IPS DF 4.7 (cell line): Measurements from ENCODE around the gene INTS2.
"Not testable (repeated sequence)": the region's sequence is repeated elsewhere in the genome, so short reads cannot be mapped to it uniquely, and the experiment has no call there.

Experiments
- DNase-seq: peaks from one replicate; pipeline ENCODE4 v3.0.0-alpha.2; 2013; ENCODE audit warnings: low spot score; ENCODE audit errors: extremely low read depth

INTS2 gene, protein sequence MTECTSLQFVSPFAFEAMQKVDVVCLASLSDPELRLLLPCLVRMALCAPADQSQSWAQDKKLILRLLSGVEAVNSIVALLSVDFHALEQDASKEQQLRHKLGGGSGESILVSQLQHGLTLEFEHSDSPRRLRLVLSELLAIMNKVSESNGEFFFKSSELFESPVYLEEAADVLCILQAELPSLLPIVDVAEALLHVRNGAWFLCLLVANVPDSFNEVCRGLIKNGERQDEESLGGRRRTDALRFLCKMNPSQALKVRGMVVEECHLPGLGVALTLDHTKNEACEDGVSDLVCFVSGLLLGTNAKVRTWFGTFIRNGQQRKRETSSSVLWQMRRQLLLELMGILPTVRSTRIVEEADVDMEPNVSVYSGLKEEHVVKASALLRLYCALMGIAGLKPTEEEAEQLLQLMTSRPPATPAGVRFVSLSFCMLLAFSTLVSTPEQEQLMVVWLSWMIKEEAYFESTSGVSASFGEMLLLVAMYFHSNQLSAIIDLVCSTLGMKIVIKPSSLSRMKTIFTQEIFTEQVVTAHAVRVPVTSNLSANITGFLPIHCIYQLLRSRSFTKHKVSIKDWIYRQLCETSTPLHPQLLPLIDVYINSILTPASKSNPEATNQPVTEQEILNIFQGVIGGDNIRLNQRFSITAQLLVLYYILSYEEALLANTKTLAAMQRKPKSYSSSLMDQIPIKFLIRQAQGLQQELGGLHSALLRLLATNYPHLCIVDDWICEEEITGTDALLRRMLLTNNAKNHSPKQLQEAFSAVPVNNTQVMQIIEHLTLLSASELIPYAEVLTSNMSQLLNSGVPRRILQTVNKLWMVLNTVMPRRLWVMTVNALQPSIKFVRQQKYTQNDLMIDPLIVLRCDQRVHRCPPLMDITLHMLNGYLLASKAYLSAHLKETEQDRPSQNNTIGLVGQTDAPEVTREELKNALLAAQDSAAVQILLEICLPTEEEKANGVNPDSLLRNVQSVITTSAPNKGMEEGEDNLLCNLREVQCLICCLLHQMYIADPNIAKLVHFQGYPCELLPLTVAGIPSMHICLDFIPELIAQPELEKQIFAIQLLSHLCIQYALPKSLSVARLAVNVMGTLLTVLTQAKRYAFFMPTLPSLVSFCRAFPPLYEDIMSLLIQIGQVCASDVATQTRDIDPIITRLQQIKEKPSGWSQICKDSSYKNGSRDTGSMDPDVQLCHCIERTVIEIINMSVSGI

DNA sequence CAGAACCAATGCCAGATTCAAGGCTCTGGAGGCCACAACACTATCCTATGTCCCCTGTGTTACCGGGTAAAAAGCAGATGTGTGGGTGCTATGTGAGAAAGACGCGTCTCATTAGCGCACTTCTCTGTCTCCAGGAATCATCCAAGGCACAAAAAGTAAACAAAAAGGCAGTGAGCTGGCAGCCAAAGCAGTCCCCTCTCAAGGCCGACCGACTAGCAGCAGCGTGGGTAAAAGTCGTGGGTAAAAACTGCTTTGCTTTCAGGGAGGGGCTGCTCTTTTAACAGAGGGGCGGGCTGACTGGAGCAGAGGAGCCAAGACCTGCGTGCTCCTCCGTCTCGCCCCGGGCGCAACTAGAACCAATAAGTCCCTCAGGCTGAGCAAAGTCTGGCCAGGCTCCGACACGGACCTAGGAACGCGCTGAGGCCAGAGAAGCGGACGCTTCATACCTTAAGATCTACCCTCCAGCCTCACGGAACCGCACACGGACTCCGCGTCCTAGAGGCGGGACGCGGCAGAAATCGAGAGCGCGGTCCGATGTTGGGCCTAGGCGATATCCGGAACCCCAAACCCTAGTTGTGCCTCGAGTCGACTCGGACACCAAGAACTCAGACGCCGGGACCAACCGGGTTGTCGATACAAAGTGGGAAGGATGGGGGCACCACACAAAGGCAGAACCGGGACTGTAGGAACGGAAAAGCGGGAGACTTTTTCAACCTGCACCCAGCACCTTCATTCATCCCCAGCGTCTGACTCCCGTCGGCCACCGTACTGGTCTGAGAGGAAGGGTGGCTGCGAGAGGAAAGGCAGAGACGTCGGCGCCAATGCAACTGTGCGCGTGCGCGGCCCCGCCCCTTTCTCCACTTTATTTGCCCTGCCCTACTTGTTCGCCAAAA, at the start of gene INTS2:
INTS2 (minus strand) TSS at position 775 of the 893 bp plus-strand sequence. CDS start 1,338 bp downstream, outside the sequence.
- DNase-seq = peak; percentile 79

DNA sequence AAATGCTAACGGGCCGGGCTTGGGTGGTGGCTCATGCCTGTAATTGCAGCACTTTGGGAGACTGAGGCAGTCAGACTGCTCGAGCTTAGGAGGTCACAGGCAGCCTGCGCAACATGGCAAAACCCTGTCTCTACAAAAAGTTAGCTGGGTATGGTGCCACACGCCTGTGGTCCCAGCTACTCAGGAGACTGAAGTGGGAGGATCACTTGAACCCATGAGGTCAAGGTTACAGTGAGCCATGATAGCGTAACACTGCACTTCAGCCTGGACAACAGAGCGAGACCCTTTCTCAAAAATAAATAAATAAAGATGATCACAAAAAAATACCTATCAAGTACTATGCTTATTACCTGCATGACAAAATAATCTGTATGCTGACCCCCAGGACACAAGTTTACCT, 46.3 kb upstream of the INTS2 start:
- no peak for DNase-seq

DNA sequence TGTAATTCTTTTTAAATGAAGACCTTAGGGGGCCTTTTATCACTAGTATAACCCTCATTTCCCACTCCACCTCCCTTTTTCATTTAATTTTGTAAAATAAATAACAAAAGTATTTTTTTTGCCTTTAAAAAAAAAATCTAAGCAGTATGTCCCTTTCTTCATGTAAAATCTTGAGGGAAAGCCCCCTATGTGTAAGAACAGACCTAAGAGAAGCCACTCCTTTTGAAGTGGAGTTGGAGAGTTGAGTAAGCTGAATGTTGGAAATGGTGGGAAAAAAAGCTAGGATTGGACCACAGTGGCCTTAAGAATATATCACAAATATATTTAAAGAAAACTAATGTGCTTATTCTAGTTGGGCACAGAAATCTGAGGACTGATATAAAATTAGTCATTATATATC, 44.5 kb upstream of the INTS2 start:
- DNase-seq = no peak

DNA sequence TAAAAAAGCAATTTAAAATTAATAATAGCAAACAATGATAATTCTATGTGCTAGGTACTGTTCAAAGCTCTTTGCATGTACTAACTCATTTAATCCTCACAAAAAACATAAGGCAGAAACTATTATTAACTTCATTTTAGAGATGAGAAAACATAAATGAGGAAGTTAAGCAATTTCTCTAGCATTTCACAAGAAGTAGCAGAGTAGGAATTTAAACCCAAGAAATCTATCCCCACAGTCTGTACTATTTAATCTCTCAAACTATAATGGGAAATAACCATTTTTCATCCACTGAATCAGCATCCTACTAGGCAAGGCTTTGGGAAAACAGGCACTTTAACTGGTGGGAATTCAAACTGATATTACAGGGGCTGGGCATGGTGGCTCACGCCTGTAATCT, 42.2 kb upstream of the INTS2 start:
- DNase-seq = no peak

DNA sequence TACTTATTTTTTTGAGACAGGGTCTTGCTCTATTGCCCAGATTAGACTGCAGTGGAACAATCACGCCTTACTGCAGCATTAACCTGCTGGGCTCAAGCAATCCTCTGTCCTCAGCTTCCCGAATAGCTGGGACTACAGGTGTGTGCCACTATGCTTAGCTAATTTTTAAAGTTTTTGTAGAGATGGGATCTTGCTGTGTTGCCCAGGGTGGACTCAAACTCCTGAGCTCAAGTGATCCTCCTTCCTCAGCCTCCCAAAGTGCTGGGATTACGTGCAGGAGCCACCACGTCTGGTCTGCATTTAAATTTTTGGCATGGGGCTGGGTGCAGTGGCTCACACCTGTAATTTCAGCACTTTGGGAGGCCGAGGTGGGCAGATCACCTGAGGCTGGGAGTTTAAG, 41.0 kb upstream of the INTS2 start:
- DNase-seq = no peak

DNA sequence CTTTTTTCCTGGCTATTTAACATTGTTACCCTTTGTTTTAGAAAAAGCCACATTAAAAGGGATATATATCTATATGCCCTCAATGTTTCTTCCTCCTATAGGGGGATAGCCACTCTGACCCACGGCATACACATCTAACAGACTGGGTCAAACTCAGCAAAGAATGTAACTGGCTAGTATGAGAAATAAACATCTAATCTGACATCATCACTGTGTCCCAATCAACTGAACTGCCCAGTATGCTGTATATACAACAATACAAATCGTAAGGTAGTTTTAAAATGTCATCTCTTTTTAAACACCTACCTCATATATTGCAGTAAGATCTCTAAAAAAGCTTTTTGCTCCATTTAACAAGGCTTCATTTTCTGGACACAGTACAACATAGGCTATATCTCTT, 39.9 kb upstream of the INTS2 start:
- no peak for DNase-seq

DNA sequence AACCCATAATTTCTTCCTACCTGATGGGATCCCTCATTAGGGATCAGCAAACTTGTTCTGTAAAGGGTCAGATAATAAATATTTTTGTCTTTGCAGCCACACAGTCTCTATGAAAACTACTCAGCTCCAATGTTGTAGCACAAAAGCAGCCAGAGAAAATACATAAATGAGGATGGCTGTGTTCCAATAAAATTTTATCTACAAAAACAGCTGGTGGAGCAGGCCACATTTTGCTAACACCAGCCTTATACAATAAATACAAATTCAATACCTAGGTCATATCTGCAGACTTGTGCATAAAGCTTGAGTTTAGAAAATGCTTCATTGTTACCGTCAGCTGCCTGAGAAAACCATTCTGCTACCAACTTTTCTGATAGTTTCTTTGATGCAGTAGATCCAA, 38.4 kb upstream of the INTS2 start:
- DNase-seq = no peak

DNA sequence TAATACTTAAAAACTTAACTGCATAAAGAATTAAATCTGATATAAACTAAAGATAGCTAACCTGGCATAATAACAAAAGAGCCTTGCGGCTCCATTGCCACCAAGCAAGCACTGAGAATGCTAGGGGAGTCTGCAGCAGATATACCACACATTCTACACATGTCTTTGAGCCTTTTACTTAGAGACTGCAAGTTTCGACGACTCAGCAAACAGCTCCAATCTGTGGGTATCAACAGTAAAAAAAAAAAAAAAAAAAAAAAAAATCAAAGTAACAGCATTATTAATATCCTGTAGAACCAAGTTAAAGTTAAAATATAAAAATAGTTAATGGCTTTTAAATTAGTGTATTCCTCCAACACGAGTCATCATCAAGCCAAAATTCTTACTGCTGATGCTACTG, 27.8 kb upstream of the INTS2 start:
- no peak for DNase-seq

DNA sequence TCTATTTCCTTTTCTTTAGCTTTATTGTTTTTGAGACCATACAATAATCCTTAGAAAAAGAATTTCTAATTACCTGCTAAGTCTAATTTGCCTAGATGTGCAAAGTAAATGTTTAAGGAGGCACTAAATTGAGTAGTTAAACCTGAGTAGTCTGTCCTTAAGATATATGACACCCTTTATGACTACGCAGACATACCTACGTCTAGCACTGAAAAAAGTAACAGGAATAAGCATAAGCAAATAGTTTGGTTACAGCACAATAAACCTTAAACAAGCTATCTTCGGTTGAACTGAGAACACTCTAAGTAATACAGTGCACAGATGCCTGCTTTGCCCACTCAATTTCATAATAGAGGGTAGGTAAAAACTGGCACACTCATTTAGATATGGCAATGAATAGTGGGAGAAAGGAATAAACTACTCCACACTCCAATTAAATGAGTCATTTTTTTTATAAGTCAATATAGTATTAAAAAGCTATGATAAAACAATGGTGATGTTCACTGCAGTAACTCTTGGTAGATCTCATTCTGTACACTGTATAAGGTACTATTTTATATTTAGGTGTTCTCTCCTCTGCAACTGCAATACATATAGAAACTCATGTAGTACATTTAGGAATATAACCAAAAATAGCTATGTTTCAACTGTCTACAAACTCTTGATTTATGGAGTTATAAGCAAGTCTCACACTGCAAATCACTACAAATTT, 19.7 kb upstream of the INTS2 start:
- no peak for DNase-seq

DNA sequence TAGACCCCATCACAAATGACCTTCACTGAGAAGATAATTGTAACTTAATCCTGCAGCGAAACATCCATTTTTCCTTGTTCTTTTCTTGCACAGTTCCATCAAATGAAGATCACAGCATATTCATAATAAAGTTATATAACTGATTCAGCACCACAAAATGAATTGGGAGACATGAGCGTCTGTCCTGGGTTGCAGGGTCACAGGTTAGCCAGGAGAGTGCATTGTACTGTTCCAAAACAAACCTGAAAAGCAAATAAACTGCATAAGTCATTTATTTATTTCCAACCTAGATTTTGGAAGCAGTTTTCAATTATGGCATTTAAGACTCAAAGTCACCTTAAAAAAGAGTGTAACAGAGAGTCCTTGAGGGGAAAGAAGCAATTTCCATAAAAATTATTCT, 18.6 kb upstream of the INTS2 start:
- DNase-seq = no peak

DNA sequence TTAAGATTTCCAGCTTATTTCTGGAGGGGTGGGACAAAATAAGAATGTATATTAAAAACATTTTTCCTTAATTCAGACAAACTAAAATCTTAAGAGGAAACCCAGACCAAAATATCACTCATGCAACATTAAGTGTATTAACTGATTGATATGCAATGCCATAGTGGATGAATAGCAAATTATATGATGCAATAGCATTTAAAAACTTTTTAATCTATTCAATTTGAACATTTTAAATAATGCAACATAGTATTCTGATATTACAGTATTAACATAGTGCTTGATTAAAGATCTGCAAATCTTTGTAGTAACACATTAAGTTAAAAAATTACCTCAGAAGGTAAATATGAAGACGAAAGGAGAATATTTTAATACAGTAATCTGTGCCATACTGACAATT, 15.3 kb upstream of the INTS2 start:
- no peak for DNase-seq

DNA sequence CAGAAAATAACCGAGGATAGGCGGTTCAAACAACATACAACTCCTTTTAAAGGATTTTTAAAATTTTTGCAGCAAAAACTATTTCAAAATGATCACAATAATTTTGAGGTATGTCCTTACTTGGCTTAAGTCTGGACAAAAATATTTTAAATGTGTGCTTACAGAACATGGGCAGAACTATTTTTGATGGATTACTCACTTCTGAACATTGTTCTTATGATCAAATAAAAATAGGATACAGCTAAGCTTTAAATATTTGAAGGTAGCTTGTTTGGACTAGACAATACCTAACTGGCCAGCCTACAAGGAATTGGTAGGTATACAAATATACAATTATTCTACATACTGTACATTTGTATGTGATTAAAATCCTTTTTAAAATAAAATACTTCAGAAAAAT, 14.3 kb upstream of the INTS2 start:
- no peak for DNase-seq

DNA sequence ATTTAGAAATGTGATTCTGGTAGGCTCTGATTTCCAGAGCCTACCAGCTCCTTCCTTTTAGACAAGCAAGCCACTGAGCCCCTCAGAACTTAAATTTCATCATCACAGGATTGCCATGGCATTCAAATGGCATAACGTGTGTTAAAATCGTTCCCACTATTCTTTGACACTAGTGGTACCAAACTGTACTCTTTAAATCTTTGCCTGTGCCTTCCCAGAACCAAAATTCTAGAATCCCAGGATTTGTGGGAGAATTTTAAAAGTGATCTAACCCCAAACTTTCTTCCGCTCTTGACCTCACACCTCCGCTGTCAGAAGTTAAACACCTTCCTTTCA, 287 bp upstream of the INTS2 start:
- no peak for DNase-seq

DNA sequence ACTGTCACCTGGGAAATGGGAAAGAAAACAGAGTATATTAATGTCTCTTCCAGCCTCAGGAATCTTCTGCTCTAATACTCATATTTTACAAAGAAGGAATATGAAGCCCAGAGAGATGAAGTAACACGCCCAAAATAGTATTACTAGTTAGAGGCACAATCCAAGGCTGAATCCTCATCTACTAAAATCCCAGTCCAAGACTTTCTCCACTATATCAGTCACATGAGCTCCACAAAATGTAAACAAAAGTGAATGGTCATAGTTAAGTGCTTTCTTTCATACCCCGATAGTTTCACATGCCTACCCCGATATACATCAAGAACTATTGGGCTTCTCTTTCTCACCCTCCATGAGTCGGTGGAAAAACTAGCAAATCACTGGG, 965 bp downstream of the INTS2 start:
- DNase-seq = no peak

DNA sequence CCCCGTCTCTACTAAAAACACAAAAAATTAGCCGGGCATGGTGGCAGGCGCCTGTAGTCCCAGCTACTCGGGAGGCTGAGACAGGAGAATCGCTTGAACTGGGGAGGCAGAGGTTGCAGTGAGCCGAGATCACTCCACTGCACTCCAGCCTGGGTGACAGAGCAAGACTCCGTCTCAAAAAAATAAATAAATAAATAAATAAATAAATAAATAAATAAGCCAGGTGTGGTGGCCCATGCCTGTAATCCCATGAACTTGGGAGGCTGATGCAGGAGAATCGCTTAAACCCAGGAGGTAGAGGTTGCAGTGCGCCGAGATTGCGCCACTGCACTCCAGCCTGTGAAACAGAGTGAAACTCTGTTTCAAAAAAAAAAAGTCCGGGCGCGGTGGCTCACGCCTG, 12.6 kb downstream of the INTS2 start:
- not testable (repeated sequence) for DNase-seq

DNA sequence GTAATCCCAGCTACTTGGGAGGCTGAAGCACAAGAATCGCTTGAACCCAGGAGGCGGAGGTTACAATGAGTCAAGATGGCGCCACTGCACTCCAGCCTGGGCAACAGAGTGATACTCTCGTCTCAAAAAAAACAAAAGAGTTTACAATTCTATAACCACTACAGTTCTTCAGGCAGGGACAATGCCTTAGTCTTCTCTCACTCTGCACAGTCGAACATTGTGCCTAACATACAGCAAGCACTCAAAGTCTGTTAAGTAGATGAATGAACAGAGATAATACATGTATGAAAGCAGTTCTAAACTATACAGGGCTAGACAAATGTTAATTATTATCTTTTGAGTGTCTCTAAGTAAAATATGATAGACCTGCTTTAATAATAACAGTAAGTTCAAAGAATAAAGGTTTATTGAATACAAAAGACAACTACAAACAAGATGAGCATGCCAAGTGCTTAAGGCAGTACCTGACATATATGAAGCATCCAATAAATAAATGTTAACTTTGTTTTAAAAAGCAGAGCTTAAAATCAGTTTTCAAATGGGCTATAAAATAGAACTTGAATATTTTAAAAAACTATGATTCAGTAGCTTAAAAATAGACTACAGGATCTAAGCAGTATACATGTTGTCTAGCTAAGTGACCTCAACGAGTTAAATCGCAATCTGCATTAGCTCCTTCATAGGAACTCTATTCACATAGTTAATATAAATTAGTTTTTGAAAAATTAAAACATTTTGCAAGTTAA, 19.3 kb downstream of the INTS2 start:
- DNase-seq = no peak

DNA sequence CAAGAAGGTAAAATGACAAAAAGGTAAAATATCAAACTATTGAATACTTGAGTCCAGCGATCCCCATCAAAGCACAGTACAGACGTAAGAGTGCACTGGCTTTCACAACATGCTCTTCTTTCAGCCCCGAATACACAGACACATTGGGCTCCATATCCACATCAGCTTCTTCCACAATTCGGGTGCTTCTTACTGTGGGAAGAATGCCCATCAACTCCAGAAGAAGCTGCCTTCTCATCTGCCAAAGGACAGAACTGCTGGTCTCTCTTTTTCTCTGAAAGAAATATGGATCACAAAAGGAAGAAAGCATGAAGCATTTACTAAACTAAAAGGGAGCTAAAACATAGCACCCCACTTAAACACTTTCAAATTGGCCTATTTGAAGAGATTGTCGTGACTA, 20.4 kb downstream of the INTS2 start:
- no peak for DNase-seq

DNA sequence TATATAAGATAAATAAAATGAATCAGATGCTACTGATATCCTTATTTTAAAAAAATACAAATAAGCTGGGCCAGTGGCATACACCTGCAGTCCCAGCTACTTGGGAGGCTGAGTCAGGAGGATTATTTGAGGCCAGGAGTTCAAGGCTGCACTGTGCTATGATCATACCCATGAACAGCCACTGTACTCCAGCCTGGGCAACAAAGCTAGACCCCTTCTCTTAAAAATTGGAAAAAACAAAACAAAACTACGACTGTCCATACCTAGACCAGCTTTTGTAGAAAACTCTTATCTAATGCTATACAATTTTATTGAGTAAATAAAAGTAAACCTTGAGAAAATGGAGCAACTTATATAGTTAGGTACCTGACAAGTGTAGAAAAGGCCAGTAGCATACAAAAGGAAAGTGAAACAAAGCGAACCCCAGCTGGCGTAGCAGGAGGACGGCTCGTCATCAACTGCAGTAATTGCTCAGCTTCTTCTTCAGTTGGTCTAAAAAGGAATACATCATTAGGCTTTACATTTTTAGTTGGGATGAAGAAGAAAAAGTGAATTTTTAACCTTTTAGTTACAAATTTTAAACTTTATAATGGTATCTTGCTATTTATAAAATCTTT, 23.6 kb downstream of the INTS2 start:
- no peak for DNase-seq

DNA sequence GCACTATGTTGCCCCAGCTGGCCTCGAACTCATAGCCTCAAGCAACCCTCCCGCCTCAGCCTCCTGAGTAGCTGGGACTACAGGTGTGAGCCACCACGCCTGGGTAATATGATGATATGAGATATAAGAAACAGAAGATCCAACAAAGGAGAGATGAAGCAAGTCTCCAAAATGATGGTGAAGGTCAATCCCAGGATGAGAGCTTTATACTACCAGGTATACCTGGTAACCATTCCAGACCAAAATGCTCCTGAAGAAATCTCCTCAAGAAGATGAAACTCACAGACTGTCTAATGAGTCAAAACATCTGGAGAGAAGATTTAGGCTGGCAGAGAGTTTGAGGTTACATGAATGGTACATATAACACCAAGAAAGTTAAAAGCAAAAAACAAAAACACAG, 24.5 kb downstream of the INTS2 start:
- no peak for DNase-seq
